ENCODE results near the gene MRPS9. TPM values are rescaled to one million over a fixed set of nuclear protein-coding genes. Genes with fewer than 3 reads are reported as not detected.

MRPS9 gene
- total RNA-seq, 1 donor = 17.8 TPM

DNA sequence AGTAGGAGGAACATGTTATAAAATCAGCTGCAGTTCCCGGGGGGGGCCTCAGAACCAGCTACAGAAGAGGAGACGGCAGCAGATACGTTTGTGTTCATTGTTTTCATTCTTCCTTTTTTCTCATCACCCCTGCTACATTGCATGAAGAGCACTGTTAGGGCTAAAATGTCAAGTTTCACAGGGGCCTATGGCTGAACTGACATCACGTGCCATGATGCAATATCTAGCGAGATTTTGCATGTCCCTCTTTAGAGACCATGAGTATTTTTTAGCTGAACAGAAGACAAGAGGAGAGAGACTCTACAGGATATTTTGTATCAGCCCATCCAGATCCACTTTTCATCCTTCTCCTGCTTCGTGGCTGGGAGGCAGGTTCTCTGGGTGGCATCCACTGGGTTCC, 97.6 kb downstream of the MRPS9 start:
- TF ChIP-seq, protein P1, sequence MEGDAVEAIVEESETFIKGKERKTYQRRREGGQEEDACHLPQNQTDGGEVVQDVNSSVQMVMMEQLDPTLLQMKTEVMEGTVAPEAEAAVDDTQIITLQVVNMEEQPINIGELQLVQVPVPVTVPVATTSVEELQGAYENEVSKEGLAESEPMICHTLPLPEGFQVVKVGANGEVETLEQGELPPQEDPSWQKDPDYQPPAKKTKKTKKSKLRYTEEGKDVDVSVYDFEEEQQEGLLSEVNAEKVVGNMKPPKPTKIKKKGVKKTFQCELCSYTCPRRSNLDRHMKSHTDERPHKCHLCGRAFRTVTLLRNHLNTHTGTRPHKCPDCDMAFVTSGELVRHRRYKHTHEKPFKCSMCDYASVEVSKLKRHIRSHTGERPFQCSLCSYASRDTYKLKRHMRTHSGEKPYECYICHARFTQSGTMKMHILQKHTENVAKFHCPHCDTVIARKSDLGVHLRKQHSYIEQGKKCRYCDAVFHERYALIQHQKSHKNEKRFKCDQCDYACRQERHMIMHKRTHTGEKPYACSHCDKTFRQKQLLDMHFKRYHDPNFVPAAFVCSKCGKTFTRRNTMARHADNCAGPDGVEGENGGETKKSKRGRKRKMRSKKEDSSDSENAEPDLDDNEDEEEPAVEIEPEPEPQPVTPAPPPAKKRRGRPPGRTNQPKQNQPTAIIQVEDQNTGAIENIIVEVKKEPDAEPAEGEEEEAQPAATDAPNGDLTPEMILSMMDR (IDR thresholded peaks at IDR 0.05; ENCODE audit: insufficient read depth, low read length) = no peak
- no peak overlapping the region for H3K4me3 ChIP-seq (ENCODE audit: low read depth, low read length)
- no peak for DNase-seq (ENCODE audit: low read depth)

DNA sequence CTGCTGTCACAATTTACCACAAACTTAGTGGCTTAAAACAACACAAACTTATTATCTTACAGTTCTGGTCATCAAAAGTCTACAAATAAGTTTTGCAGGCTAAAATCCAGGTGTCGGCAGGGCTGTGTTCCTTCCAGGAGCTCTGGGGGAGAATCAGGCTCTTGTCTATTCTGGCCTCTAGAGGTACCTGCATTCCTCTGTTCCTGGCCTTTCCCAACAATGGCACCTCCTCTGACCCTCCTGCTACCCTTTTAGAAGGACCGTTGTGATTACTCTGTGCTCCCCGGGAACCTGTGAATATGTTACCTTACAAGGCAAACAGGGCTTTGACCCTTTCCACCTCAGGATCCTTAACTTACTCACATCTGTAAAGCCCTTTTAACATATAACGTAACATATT, 98.5 kb downstream of the MRPS9 start:
- no peak overlapping the region for H3K4me3 ChIP-seq (ENCODE audit: low read depth, low read length)
- TF ChIP-seq, protein P1 (IDR thresholded peaks at IDR 0.05; ENCODE audit: insufficient read depth, low read length) = no peak
- DNase-seq (ENCODE audit: low read depth) = no peak

DNA sequence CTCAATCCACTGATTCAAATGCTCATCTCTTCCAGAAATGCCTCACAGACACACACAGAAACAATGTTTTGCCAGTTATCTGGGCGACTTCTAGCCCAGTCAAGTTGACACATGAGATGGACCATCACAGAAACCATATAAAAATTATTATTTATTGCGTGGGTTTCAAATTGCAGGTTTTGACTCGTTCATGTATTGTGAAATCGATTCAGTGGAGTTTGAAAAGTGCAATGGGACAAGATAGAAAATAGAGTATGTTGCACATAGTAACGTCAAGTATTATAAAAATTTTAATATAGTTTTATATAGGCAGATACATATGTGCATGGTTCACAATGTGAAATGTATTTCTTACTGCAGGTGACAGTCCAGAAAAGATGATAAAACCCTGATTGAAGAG, 100.8 kb downstream of the MRPS9 start:
- TF ChIP-seq, protein P1 (IDR thresholded peaks at IDR 0.05; ENCODE audit: insufficient read depth, low read length) = no peak
- no peak overlapping the region for H3K4me3 ChIP-seq (ENCODE audit: low read depth, low read length)
- DNase-seq (ENCODE audit: low read depth) = no peak

DNA sequence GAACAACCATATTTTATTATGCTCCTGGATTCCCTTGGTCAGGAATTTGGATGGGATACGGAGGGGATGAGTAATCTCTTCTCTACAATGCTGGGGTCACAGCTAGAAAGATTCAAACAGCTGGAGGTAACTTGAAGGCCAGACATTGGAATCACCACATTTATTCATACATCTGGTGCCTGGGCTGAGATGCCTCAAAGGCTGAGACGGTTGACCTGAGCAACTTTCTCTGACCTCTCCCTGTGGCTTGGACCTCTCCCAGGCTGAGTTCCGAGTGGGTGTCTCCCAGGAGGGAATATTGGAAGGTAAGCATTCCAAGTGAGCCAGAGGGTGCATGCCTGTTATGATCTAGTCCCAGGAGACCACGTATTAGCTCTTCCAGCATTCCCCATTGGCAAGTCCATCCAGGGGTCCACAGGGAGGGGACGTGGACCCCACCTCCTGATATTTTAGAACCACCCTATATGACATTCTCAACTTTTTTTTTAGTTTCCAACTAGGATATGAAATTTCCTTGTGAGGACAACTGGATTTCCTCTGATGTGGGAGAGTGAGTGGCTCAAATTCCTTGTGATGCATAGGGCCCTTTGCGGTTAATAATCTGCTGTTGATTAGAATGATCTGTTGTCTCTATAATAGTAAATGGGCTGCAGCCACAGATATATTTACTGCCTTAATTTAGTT, 101.8 kb downstream of the MRPS9 start:
- no peak overlapping the region for H3K4me3 ChIP-seq (ENCODE audit: low read depth, low read length)
- TF ChIP-seq, protein P1 (IDR thresholded peaks at IDR 0.05; ENCODE audit: insufficient read depth, low read length) = no peak
- DNase-seq (ENCODE audit: low read depth) = no peak

DNA sequence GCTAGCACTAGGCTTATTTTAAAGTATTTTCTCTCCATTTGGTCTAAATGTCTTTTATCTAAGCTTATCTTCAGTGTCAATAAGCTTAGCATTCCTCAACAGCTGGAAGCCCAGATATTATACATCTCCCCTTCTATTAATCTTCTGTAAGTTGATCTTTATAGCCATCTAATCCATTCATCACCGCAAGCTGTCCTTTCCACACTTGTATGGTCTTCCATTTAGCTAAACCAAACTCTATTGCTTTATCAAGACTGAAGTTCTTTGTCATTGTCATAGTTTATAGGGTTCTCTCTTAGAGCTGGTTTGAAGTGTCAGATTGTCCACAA, 102.3 kb downstream of the MRPS9 start:
- no peak overlapping the region for H3K4me3 ChIP-seq (ENCODE audit: low read depth, low read length)
- TF ChIP-seq, protein P1 (IDR thresholded peaks at IDR 0.05; ENCODE audit: insufficient read depth, low read length) = no peak
- no peak for DNase-seq (ENCODE audit: low read depth)

DNA sequence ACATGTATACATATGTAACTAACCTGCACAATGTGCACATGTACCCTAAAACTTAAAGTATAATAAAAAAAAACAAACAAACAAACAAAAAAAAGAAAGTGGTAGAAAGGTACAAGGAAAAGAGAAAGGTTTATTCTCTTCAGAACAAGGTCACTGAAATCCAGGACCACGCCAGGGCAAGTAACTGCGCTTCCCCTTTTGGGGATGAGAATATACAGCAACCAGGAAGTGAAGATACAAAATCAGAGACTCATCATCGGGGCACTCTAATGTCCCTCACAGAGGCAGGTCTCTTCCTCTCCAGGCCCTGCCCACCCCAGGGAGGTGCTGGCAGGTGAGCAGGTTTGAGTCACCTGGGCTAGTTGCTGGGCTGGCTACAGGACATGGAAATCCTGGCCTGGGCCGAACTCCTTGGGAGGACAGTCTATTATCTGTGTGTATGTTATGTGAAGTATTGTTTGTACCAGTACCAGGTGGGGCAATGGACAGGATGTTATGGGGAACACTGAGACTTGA, 103.3 kb downstream of the MRPS9 start:
- DNase-seq (ENCODE audit: low read depth) = no peak
- no peak overlapping the region for H3K4me3 ChIP-seq (ENCODE audit: low read depth, low read length)
- TF ChIP-seq, protein P1 (IDR thresholded peaks at IDR 0.05; ENCODE audit: insufficient read depth, low read length) = no peak

DNA sequence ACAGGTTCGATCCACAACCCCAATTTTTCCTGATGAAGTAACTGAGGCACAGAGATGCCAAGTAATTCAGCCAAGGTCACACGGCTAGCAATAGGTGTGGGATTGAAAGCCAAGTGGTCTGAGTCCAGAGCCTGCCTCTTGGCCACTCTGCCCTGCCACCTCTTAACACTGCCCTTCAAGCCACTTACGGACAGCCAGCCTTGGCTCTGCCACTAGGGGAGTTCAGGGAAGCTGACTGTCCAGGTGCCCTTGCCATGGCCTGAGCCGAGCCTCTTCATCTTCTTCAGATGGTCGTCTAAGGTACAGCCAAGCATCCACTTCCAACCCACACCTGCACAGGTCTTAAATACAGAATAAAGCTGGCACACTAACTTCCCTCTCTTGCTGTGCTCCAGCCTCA, 104.4 kb downstream of the MRPS9 start:
- no peak overlapping the region for H3K4me3 ChIP-seq (ENCODE audit: low read depth, low read length)
- no peak for DNase-seq (ENCODE audit: low read depth)
- TF ChIP-seq, protein P1 (IDR thresholded peaks at IDR 0.05; ENCODE audit: insufficient read depth, low read length) = no peak
